Stimulated activated CD4-positive, alpha-beta T cell treated with anti-CD3 and anti-CD28 coated beads, TNF-alpha, amount 100 ng/mL, for 1 hour (primary cell): Measurements from ENCODE around the gene SMARCD2.
"Not testable (repeated sequence)": the region's sequence is repeated elsewhere in the genome, so short reads cannot be mapped to it uniquely, and the experiment has no call there.

ENCODE experiments used
- DNase-seq, 3 donors: peaks; one replicate each; pipeline ENCODE4 v3.0.0-alpha.2; 2020; ENCODE audit warnings: low read depth in 3 of 3, low spot score in 1 of 3

SMARCD2 gene

DNA sequence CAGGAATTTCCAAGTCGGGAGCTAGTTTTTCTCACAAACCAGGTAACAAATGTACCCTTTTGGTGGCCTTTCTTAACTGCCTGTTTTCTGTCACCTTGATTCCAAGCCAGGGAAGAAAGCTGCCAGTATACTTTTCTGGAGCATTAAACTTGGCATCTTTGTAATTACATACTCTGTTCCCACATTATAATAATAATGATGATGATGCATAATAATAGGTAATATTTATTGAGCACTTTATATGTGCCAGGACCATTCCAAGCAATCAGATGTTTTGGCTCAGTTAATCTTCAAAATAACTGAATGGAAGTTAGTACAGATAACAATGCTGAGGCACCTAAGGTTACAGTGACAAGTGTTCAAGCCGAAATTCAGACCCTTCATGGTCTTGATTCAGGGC lies 26.4 kb downstream of the SMARCD2 start:
- DNase-seq = no peak

DNA sequence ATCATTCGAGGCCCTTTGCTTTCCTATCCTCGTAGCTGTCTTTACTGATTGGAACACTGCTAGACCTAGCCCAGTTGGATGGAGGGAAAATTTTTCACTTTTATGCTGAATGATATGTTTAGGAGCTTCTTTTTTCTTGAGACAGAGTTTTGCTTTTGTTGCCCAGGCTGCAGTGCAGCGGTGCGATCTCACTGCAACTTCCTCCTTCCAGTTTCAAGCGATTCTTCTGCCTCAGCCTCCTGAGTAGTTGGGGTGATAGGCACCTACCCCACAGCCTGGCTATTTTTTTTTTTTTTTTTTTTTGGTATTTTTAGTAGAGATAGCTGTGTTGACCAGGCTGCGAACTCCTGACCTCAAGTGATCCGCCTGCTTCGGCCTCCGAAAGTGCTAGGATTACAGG lies 32.5 kb downstream of the SMARCD2 start:
- DNase-seq = no peak

DNA sequence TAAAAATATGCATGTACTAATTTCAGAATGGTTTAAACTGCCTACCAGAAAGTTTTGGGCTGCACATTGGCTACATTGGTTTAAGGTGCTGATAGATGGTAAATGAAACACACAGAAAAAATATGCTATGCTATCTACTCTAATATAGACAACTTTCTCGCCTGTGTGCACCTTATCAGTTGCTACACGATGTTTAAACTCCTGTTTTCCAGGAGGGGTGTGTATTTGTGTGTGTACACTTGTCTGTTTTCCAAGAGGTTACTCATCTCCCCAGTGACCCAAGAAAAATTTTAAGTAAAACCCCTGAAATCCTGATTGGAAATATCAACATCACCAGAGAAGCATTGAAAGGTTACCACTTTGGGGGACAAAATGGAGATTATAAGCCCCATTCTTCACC lies 36.9 kb downstream of the SMARCD2 start:
- DNase-seq = no peak

DNA sequence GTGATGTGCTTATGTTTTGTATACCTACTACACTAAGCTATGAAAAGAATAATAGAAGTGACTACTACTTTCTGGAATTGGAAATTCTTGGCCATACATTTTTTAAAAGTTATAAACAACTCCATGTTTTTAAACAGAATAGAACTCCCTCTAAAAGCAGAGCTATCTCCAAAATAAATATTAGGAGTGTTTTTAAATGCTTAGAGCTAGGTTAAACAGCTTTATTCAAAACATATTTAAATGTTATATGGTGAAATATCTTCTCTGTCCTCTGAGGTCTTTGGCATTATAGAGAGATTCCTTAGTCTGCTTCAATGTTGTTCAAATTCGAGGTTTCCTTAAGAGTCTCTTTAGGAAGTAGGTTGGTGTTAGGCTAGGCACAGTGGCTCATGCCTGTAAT lies 38.2 kb downstream of the SMARCD2 start:
- no peak for DNase-seq

DNA sequence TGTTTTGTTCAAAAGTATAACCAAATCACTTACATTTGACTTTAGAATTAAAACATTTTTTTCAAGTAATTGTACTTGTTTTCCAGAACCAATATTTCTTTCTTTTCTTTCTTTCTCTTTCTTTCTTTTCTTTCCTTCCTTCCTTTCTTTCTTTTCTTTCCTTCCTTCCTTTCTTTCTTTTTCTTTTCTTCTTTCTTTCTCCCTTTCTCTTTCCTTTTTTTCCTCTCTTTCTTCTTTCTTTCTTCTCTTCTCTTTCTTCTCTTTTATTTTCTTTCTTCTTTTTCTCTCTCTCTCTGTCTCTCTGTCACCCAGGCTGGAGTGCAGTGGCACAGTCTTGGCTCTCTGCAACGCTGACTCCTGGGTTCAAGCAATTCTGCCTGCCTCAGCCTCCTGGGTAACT lies 41.7 kb downstream of the SMARCD2 start:
- no peak for DNase-seq

DNA sequence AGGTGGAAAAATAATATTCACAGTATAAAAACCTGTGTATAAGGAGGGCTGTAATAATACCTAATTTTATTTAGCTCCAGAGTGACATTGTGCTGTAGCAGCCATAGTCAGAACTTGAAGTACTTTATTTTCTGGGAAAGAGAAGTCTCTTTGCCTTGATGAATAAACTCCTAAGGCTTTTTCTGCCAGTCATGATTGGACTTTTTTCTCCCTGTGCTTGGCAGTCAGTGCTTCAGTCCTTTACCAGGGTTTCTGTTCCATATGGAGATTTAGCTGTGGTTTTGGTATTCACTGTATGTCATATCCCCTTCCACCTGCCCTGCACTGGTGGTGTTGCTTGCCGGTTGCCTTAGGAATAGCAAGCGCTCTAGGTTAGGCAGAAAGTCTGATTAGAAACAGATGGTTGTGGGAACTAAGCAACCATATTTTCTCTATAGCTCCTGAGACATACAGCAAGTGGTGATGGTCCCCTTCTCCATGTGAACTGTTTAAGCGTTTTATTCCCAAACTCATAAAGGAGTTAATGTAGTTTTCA lies 43.8 kb downstream of the SMARCD2 start:
- no peak for DNase-seq

DNA sequence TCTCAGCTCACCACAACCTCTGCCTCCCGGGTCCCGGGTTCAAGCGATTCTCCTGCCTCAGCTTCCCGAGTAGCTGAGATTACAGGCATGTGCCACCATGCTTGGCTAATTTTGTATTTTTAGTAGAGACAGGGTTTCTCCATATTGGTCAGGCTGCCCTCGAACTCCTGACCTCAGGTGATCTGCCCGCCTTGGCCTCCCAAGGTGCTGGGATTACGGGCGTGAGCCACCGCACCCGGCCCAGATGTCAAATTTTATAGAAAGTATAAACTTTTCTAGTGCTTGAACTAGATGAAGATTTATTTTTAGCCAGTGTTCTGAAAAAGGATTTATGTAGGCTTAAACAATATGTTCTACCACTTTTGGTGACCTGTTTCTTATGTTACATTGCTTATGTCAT lies 46.1 kb downstream of the SMARCD2 start:
- not testable (repeated sequence) for DNase-seq

DNA sequence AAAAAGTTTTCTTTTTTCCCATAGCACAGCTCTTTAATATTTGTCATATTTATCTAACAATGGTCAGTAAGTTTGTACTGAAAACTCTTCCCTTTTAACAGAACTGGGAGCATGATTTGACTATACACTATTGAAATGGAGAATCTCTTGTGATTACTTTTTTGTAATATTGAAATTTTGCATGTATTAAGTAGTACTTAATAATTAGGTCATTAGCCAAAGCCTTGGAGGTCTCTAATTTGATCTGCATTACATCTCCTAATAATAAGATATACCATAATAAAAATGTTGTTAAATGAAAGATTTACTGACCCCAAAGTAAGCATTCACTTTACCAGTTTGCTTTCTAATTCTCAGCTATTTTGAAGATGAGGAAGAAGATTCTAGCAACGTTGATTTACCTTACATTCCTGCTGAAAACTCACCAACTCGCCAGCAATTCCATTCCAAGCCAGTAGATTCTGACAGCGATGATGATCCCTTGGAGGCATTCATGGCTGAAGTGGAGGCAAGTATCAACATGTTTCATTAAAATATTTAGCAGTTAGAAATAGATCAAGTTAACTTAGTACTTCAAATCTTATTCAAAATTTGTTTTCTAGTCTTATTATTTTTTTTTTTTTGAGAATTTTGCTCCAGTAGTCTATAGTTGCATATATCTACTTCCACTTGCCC lies 50.3 kb downstream of the SMARCD2 start:
- DNase-seq = no peak

DNA sequence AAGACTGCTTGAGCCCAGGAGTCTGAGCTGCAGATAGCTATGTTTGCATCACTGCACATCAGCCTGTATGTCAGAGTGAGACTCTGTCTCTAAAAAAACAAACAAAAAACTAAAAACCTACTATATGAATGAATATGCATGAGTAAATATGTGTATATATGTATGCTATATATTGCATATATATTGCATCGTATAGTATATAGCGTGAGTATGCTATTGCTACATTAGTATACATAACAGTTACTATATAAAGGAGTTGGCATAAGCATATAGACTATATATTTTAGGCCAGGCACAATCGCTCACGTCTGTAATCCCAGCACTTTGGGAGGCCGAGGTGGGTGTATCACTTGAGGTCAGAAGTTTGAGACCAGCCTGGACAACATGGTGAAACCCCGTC lies 52.4 kb downstream of the SMARCD2 start:
- DNase-seq = no peak

DNA sequence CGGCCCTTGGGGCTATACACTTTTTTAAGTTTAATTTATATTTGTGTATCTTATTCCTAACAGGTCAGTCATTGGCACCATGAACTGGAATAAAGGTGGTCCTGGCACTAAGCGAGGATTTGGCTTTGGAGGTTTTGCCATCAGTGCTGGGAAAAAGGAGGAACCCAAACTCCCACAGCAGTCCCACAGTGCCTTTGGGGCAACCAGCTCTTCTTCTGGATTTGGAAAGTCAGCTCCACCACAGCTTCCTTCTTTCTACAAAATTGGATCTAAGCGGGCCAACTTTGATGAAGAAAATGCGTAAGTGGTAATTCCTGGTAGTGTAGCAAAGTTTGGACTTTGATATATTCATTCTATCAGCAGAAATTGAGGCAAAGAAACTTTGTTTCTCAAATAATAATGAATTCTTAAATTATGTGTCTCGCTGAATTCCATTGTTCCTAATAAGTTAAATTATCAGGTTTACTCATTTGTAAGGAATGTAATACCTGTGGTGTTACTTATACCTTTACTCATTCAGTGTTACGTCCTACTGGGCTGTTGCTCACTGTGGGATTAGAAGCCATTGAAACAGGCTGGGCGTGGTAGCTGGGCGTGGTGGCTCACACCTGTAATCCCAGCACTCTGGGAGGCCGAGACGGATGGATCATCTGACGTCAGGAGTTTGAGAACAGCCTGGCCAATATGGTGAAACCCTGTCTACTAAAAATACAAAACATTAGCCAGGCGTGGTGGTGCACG lies 55.3 kb downstream of the SMARCD2 start:
- DNase-seq = no peak

DNA sequence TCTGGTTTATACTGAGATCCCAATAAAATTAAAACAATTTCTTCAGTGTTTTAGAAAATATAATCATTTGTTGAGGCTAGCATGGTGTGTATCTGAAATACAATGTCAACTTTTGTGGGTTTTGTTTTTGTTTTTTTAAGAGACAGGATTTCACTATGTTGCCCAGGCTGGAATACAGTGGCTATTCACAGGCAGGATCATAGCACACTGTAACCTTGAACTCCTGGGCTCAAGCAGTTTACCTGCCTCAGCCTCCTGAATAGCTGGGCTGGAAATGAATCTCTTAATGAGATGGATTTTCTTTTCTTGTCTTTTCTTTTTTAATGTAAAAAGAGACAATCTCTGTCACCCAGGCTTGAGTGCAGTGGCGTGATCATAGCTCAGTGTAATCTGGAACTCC lies 56.4 kb downstream of the SMARCD2 start:
- no peak for DNase-seq

DNA sequence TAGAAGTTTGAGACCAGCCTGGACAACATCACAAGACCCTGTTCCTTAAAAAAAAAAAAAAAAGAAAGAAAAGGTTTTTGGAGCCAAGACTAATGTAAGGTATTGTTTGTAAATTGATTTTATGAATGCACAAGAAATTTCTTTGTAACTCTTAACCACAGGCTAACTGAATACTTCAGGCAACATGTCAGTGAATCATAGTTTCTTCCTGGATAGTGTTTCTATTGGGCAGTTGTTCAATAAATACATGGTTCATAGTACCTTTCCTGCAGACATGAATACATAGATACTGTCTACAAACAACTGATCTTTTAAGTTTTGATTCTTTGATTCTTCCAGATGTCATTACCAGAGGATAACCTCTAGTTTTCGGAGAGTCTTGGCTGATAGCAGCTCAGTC lies 56.9 kb downstream of the SMARCD2 start:
- DNase-seq = no peak

DNA sequence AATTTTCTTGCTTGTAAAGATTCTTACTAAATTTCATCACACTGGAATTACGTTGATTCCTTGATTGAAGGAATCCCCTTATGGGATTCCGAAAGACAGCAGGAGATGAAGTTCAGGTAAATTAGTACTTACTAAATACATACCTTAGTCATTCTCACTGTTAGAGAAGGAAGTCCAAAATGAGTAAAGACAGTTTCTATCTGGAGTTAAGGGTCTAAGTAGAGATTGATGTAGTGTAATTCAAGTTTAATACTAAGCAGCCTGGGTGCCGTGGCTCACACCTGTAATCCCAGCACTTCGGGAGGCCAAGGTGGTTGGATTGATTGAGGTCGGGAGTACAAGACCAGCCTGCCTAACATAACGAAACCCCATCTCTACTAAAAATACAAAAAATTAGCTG lies 59.0 kb downstream of the SMARCD2 start:
- DNase-seq = no peak
